Epithelial cell of prostate (primary cell): ENCODE measurements around the gene ZNF526.

Experiments
- DNase-seq: peaks from one replicate; pipeline ENCODE4 v3.0.0-alpha.2; 2011; ENCODE audit warnings: low read depth, low spot score
- H3K27ac ChIP-seq: fragments of 450-650 bp; 2 replicates; pipeline ENCODE4 v1.5.1; 2017; ENCODE audit warnings: mild to moderate bottlenecking

ZNF526 gene

GRCh38 chr19:42244347-42245220, 24.5 kb downstream of the ZNF526 start:
- no peak for DNase-seq
- H3K27ac ChIP-seq, result peak overlapping the region; percentile 90

DNA sequence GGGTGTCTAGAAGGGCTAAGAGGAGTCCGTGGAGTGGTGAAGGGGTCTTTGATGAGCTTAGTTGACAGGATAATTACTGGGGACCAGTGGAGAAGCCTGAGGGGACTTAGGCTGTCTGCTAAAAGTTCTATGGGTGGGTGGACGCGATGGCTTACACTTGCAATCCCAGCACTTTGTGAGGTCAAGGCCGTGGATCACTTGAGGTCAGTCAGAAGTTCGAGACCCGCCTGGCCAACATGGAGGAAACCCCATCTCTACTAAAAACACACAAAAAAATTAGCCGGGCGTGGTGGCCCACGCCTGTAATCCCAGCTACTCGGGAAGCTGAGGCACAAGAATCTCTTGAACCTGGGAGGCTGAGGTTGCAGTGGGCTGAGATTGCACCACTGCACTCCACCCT, 25.1 kb downstream of the ZNF526 start:
- no peak for DNase-seq
- H3K27ac ChIP-seq, result peak overlapping the region; percentile 90

DNA sequence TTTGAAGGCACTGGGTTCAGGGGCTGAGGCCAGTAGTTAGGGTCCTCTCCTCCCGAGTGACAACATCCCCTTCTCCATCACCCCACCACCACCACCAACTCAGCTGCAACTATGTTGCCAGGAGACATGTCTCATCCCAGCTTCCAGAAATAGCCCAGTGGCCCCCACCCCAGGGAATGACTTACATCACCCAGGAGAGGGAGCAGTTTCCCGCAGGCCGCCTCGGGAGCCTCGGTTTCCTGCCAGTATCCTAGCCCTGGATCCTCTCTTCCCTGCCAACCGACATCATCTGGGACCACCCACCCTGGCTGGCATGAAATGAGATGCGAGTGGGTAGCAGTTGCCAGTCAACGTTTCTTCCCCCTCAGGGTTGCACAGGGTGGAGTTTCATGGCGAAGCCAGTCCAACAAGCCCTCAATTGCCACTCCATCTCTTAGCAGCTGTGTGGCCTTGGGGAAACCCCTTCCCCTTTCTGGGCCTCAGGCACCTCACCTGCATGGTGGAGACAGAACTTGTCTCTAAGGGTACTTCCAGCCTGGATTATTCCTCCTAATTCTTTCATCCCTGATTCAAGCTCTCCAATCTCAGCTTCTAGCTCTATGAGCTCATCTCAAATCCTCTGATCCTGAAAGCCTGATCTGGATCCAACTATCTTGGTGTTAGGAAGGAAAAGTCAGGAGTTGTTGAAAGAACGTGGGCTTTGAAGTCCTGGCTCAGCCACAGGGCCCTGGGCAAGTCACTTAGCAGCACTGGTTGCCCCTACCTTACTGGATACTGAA, 26.2 kb downstream of the ZNF526 start:
- DNase-seq, result no peak

GRCh38 chr19:42246922-42247639, 27.0 kb downstream of the ZNF526 start:
- no peak for DNase-seq
- peak overlapping the region; percentile 90 for H3K27ac ChIP-seq

More for the DNA sequence above, 26.2 kb downstream of the ZNF526 start:
- peak overlapping the region; percentile 90 for H3K27ac ChIP-seq

DNA sequence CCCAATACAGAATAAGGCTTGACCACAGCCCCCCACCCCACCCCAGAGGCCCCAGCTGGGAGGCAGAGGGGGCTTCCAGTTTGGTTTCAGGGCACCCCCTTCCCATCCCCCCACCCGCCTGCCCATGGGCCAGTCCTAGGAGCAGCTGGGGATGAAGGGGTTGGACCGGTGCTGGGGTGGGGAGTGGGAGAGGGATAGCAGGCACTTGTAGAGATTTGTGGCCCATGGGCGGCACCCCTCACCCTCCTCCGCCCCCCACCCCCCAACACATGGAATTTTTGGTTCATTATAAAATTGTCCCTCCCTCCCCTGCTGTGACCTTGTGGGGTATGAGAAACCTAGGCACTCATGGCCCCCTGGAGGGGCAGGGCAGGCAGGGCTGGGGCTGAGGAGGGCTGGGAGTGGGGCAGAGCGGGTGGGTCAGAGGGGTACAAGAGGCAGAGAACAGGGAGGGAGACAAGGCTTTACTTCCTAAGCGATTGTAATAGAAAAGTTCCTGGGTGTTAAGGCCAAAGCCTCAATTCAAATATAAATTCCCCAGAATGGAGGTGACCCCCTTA, 27.6 kb downstream of the ZNF526 start:
- DNase-seq, result no peak

DNA sequence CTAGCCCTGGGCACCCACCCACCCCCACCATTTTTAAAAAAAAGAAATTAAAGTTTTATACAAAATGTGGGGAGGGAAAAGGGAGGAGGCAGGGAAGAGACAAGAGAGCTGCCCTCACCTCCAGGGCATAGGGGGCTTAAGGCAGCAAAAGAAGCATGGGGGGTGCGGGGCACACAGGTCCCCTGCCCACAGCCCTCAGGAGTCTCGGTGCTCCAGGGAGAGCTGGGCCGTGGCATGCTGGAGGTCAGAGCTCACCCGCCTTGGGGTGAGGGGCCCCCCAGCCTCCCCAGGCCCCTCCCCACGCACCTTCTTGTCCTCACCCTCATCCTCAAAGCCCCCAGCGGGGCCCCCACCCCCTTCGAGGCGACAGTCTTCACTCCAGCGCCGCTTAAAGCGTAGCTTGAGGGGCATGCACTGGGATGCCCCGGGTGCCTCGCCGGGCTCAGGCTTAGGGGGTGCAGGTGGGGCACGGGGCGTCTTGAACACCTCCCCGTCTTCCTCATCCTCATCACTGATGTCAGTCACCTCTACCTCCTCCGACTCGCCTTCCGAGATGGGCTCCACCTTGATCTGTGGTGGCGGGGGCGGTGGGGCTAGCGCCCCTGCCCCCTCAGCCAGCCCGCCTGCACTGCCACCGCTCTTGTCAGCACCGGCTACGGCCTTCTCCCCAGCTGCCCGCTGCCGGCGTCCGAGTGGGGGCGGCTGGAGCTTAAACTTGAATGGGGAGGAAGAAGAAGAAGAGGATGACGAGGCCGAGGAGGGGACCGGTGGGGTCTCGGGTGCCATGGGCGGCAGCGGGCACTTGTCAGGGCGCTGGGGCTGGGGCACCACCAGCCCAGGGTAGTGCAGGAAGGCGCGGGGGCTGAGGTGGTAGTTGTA, 28.4 kb downstream of the ZNF526 start:
- no peak overlapping the region for H3K27ac ChIP-seq
- DNase-seq, result no peak

More for the DNA sequence above, 27.6 kb downstream of the ZNF526 start:
- H3K27ac ChIP-seq, result no peak overlapping the region

GRCh38 chr19:42249149-42249750, 29.1 kb downstream of the ZNF526 start:
- no peak for DNase-seq

DNA sequence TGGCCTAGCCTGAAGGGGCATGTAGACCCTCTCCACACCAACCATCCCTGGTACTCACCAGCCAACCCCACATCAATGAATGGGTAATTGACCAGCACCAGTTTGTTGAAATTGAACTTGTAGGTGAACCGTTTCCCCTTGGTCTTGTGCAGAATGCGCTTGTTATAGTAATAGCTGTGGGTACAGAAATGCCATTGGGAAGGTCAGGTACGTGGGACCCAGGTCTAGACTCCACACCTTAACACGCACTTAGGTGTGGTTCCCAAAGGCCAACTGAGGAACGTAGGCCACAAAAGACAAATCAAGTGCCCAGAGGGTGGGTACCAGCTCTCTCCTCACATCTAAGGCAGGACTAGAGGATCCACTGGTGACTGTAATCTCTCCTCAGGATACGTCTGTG, 29.7 kb downstream of the ZNF526 start:
- H3K27ac ChIP-seq, result peak overlapping the region; percentile 93
- DNase-seq, result no peak

More at GRCh38 chr19:42249149-42249750, 29.1 kb downstream of the ZNF526 start:
- no peak overlapping the region for H3K27ac ChIP-seq

DNA sequence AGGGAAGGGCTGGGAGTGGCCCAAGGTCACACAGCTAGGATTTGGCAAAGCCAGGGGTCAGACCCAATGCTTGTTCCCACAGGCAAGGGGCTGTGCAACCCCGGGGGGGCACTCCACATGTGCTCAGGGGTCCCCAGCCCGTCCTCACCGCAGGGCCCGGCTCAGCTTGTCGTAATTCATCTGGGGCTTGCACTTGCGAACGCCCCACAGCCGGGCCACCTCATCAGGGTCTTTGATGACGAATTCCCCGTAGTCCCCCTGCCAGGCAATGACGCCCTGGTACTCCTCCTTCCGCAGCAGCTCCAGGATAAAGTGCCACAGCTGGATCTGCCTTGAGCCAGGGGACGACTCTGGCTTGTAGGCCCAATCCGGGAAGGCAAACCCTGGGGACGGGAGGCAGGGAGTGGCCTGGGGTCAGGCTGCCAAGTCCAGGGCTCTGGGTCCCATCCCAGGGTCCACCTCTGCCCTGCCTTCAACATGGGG, 30.1 kb downstream of the ZNF526 start:
- peak overlapping the region; percentile 93 for H3K27ac ChIP-seq

DNA sequence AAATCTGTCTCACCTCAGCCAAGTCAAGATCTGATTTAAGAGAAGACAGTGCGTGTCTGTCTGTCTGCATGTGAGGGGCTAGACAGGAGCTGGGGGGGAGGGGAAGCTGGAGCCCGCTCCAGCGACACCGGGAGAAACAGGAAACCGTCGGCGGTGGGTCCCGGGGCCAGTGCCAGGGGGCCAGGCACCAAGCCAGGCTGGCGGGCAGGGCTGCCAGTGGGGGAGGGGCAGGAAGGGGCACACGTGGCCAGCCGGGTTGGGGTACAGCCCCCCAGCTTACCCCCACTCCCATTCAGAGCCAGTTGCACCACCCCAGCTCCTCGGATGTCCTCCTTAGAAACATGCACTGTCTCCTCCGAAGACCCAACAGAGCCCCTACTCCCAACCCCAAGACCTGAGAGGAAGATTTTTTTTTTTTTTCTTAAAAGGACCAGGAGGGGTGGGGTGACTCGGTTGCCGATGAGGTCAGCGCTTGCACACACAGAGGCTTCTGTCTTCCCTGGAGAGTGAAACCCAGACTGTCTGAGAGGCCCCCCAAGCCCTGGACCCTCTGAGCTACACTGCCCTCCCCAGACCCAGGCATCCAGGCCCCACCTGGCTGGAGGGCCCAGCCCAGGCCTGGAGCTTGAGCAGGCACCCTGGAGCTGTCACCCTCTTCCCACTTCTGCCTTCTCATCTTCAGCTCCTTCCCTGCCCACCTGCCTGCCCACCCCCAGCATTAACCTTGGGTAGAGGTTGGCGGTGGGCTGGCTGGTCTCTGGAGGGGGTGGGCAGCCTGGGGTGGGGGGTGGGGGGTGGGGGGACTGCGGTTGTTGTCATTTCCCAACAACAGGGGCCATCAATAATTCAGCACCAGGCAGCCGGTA, 30.8 kb downstream of the ZNF526 start:
- DNase-seq, result no peak
- H3K27ac ChIP-seq, result peak overlapping the region; percentile 93

More for the DNA sequence above, 30.1 kb downstream of the ZNF526 start:
- DNase-seq, result no peak

GRCh38 chr19:42251572-42252358, 31.7 kb downstream of the ZNF526 start:
- DNase-seq, result no peak

DNA sequence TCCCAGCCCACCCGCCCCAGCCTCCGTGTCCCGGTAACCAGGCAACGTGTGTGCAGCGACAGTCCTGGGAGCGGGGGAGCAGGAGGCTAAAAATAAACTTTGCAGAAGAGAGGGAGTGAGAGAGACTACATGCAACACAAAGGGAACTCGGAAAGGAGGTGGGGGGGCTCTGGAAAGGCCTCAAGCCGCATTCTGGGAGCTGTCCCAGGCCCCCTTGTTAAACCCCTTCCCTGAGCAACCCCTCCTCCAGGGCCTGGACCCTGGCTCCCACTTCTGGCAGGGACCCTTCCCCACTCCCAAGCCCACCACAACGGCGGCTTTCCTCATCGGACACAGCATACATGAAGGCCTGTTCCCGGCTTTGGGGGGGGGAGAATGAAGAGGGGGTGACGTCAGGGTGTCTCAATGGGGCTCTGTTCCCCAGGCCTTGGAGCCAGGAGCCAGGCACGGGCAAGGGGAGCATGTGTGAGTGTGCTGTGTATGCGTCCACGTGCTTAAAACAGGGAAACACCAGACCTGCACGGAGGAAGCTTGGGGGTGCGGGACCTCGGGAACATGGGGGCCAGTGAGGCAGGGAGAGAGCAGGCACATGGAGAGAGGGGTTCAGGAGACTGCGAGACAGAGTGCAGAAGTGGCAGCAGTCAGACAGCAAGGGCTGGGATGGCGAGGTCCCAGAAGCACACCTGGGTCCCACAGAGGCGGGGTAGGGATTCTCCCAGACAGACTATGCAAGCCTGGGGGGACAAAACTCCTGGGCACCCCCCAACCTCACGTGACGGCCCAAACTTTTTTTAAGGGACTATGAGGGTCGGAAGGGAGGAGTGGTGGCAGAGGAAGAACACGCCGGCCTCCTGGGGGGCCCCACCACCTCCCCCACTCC, 32.5 kb downstream of the ZNF526 start:
- H3K27ac ChIP-seq, result peak overlapping the region; percentile 93
- no peak for DNase-seq

More at GRCh38 chr19:42251572-42252358, 31.7 kb downstream of the ZNF526 start:
- H3K27ac ChIP-seq, result peak overlapping the region; percentile 93

DNA sequence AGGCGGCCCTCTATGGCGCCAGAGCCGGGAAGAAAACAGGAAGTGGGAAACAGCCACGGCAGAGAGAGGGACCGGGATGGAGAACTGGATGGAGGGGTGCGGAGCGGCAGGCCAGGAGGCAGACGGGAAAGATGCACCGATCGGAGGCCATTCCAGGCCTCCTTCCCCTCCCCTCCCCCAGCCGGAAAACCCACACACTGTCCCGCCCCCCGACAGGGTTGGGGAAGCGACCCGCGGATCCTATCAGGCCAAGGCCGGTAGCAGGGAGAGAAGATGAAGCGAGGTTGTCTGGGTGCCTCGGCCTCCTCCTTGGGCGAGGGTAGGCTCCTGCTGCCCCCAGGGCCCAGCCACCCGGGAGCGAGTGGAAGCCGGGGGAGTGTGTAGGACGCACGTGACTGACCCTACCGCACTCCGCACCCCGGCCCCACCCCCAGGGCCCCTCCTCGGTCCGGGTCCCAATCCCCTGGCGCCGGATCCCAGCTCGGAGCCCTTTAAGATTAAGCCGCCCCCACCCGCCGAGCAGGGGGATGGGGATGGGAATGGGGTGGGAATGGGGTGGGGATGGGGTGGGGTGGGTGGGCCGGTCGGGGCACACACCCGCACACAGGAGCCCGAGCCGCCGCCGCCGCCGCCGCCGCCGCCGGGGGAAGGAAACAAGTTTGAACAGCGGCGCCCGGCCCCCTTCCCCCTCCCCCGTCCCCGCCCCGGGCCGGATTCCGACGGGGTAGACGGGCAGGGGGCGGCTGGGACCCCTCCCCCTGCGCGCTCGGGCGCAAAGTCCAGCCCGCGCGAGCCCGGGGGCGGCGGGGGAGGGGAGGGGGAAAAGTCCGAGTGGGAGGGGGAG, 33.4 kb downstream of the ZNF526 start:
- H3K27ac ChIP-seq, result peak overlapping the region; percentile 93
- no peak for DNase-seq

- H3K27ac ChIP-seq, result peak overlapping the region; percentile 93
- no peak for DNase-seq
Measured at GRCh38 chr19:42254089-42254849, 34.2 kb downstream of the ZNF526 start.
